PFSK-1 (cell line): ENCODE results near the gene DUSP15.

Experiments
- FOXP2 ChIP-seq: optimal IDR thresholded peaks from 2 replicates; pipeline ENCODE3; 2011; ENCODE audit warnings: borderline replicate concordance, control low read depth, inconsistent platforms; ENCODE audit not compliant: insufficient read depth; ENCODE audit errors: extremely low read length, extremely low read depth
- POLR2AphosphoS5 ChIP-seq: IDR thresholded peaks from 2 replicates; pipeline ENCODE4 v1.6.1; 2012; ENCODE audit warnings: low read depth, mild to moderate bottlenecking, control low read depth, low read length, moderate library complexity
- SIN3A ChIP-seq: IDR thresholded peaks from 2 replicates; pipeline ENCODE4 v1.6.1; 2012; ENCODE audit warnings: mild to moderate bottlenecking, low read length, moderate library complexity, borderline replicate concordance; ENCODE audit not compliant: insufficient read depth
- TAF1 ChIP-seq: IDR thresholded peaks from 2 replicates; pipeline ENCODE4 v1.6.1; 2012; ENCODE audit warnings: low read length, control low read depth, borderline replicate concordance; ENCODE audit not compliant: insufficient read depth
- TF ChIP-seq, protein P1 (sequence below), 2 experiments: IDR thresholded peaks; 2 replicates each; pipeline versions ENCODE4 v1.6.1 to v1.8.0; 2011 to 2012; ENCODE audit warnings: low read depth in 2 of 2, low read length in 2 of 2, control low read depth in 1 of 2, inconsistent platforms in 1 of 2, mild to moderate bottlenecking in 1 of 2, moderate library complexity in 1 of 2; ENCODE audit not compliant: insufficient read depth in 1 of 2

DNA sequence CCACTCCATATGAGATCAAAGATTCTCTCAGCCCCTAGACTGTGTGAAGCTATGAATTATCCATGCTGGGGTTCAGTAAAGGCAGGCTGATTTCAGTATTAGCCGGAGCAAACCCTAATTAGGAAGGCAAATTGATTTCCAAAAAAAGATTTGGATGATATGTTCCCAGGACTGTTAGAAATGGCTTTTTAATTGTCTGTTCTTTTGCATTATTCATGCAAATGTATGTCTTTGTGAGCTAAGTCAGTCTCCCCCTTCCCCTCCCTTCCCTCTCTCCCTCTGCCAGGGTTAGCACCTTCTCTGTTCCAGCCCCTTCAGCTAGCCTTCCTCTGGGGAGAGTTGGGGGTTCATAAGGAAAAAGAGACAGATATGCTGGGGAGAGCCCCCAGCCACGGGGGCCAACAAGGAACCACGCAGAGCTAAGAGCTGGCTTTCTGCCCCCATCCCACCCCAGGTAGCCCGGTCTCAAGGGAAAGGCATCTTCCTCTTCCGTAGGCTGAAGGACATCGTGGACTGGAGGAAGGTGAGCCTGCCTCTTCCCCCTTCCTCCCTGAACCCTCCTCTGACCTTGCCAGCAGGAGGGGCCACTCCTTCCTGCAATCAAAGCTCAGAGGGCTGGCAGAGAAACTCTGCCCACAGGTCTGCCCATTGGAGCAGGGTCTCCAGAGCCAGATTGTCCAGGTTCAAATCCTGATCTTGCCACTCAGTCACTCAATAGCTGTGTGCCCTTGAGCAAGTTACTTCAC is 49.3 kb upstream of the DUSP15 start:
- TF ChIP-seq TAF1 = no peak
- TF ChIP-seq, protein P1, sequence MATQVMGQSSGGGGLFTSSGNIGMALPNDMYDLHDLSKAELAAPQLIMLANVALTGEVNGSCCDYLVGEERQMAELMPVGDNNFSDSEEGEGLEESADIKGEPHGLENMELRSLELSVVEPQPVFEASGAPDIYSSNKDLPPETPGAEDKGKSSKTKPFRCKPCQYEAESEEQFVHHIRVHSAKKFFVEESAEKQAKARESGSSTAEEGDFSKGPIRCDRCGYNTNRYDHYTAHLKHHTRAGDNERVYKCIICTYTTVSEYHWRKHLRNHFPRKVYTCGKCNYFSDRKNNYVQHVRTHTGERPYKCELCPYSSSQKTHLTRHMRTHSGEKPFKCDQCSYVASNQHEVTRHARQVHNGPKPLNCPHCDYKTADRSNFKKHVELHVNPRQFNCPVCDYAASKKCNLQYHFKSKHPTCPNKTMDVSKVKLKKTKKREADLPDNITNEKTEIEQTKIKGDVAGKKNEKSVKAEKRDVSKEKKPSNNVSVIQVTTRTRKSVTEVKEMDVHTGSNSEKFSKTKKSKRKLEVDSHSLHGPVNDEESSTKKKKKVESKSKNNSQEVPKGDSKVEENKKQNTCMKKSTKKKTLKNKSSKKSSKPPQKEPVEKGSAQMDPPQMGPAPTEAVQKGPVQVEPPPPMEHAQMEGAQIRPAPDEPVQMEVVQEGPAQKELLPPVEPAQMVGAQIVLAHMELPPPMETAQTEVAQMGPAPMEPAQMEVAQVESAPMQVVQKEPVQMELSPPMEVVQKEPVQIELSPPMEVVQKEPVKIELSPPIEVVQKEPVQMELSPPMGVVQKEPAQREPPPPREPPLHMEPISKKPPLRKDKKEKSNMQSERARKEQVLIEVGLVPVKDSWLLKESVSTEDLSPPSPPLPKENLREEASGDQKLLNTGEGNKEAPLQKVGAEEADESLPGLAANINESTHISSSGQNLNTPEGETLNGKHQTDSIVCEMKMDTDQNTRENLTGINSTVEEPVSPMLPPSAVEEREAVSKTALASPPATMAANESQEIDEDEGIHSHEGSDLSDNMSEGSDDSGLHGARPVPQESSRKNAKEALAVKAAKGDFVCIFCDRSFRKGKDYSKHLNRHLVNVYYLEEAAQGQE (IDR thresholded peaks at IDR 0.05; ENCODE audit: insufficient read depth in 1 of 2, low read depth in 2 of 2, low read length in 2 of 2) = no peak
- TF ChIP-seq SIN3A = no peak
- TF ChIP-seq POLR2AphosphoS5 = no peak
- no peak for TF ChIP-seq FOXP2
